Stimulated activated CD4-positive, alpha-beta T cell treated with anti-CD3 and anti-CD28 coated beads, Interleukin-1b, Interleukin-23, amount 100 ng/mL, for 48 hours (primary cell): ENCODE measurements around the gene FASN.
A peak's percentile ranks its signal among the peaks of the same experiment; 100 is the strongest.
"Not testable (repeated sequence)": the region's sequence is repeated elsewhere in the genome, so short reads cannot be mapped to it uniquely, and the experiment has no call there.

ENCODE experiments used
- DNase-seq: peaks from one replicate; pipeline ENCODE4 v3.0.0-alpha.2; 2020

Gene FASN

GRCh38 chr17:82054351-82055022 lies 43.5 kb downstream of the FASN start:
- no peak for DNase-seq

- no peak for DNase-seq
Measured at GRCh38 chr17:82053556-82054263, 44.3 kb downstream of the FASN start.

GRCh38 chr17:82053130-82053529 lies 44.9 kb downstream of the FASN start:
- DNase-seq = no peak

- no peak for DNase-seq
Measured at GRCh38 chr17:82052638-82053059, 45.4 kb downstream of the FASN start.

GRCh38 chr17:82051776-82052637 lies 46.0 kb downstream of the FASN start, which contains the start of the genes GPS1 and RFNG:
Gene GPS1 (plus strand): TSS chr17:82051898. CDS start chr17:82051932, 34 bp downstream.
Gene RFNG (minus strand): TSS chr17:82051811. CDS start chr17:82051766, 45 bp downstream.
- peak; percentile 78 for DNase-seq

- DNase-seq = no peak
Measured at GRCh38 chr17:82050761-82051641, 47.0 kb downstream of the FASN start.

GRCh38 chr17:82050152-82050760 lies 47.8 kb downstream of the FASN start:
- no peak for DNase-seq

GRCh38 chr17:82049521-82049971 lies 48.5 kb downstream of the FASN start:
- DNase-seq = no peak

GRCh38 chr17:82049106-82049505 lies 48.9 kb downstream of the FASN start:
- no peak for DNase-seq

GRCh38 chr17:82048571-82048971 lies 49.5 kb downstream of the FASN start:
- DNase-seq = no peak

GRCh38 chr17:82047914-82048570 lies 50.0 kb downstream of the FASN start:
- no peak for DNase-seq

GRCh38 chr17:82047379-82047778 lies 50.7 kb downstream of the FASN start:
- DNase-seq = no peak

GRCh38 chr17:82046903-82047302 lies 51.1 kb downstream of the FASN start:
- DNase-seq = no peak

GRCh38 chr17:82045936-82046484 lies 52.0 kb downstream of the FASN start:
- no peak for DNase-seq

- DNase-seq = no peak
Measured at GRCh38 chr17:82043507-82043906, 54.5 kb downstream of the FASN start.

GRCh38 chr17:82042649-82043048 lies 55.4 kb downstream of the FASN start:
- no peak for DNase-seq

- DNase-seq = no peak
Measured at GRCh38 chr17:82041144-82041814, 56.8 kb downstream of the FASN start.

GRCh38 chr17:82039695-82040299 lies 58.2 kb downstream of the FASN start:
- no peak for DNase-seq

GRCh38 chr17:82038796-82039409 lies 59.1 kb downstream of the FASN start:
- not testable (repeated sequence) for DNase-seq

GRCh38 chr17:82037889-82038195 lies 60.2 kb downstream of the FASN start:
- no peak for DNase-seq
